Pulmonary artery endothelial cell (primary cell): Measurements from ENCODE around the gene WDR44. TPM values are rescaled to one million over a fixed set of nuclear protein-coding genes. Genes with fewer than 3 reads are reported as not detected.
"Not testable (repeated sequence)": the region's sequence is repeated elsewhere in the genome, so short reads cannot be mapped to it uniquely, and the experiment has no call there.

Experiments
- DNase-seq: peaks from one replicate; pipeline ENCODE4 v3.0.0-alpha.2; 2011; ENCODE audit warnings: low read depth, low spot score
- total RNA-seq: library from RNA; depleted of rRNA; stranded (reverse); fragments of >200 nt; gene quantifications from 2 replicates; pipeline ENCODE4 v1.2.3, GENCODE V29; 2014

Gene WDR44
- total RNA-seq = 11.4 and 13.6 TPM in 2 replicates

- DNase-seq = peak; percentile 69
Observed at GRCh38 chrX:118345464-118346257, at the start of gene WDR44. WDR44 (plus strand) TSS chrX:118346106; CDS start chrX:118346504, 398 bp downstream.

GRCh38 chrX:118305827-118306226, 40.1 kb upstream of the WDR44 start:
- DNase-seq = not testable (repeated sequence)

GRCh38 chrX:118315529-118315928, 30.4 kb upstream of the WDR44 start:
- no peak for DNase-seq

- no peak for DNase-seq
Observed at GRCh38 chrX:118324588-118324987, 21.3 kb upstream of the WDR44 start.

GRCh38 chrX:118325453-118325852, 20.5 kb upstream of the WDR44 start:
- no peak for DNase-seq

- no peak for DNase-seq
Observed at GRCh38 chrX:118329175-118329574, 16.7 kb upstream of the WDR44 start.

- no peak for DNase-seq
Observed at GRCh38 chrX:118337687-118338086, 8.2 kb upstream of the WDR44 start.

- DNase-seq = no peak
Observed at GRCh38 chrX:118338930-118339329, 7.0 kb upstream of the WDR44 start.

- DNase-seq = no peak
Observed at GRCh38 chrX:118345045-118345463, 852 bp upstream of the WDR44 start.

GRCh38 chrX:118346258-118347094, 570 bp downstream of the WDR44 start:
- no peak for DNase-seq

GRCh38 chrX:118347131-118347530, 1.2 kb downstream of the WDR44 start:
- no peak for DNase-seq

GRCh38 chrX:118347736-118348135, 1.8 kb downstream of the WDR44 start:
- DNase-seq = no peak

GRCh38 chrX:118348186-118348810, 2.4 kb downstream of the WDR44 start:
- DNase-seq = no peak

- no peak for DNase-seq
Observed at GRCh38 chrX:118349188-118349587, 3.3 kb downstream of the WDR44 start.

- DNase-seq = no peak
Observed at GRCh38 chrX:118350221-118350620, 4.3 kb downstream of the WDR44 start.

- DNase-seq = no peak
Observed at GRCh38 chrX:118350706-118351105, 4.8 kb downstream of the WDR44 start.

- DNase-seq = no peak
Observed at GRCh38 chrX:118352566-118352965, 6.7 kb downstream of the WDR44 start.

- DNase-seq = no peak
Observed at GRCh38 chrX:118353081-118353850, 7.4 kb downstream of the WDR44 start.

- DNase-seq = no peak
Observed at GRCh38 chrX:118355225-118355920, 9.5 kb downstream of the WDR44 start.

GRCh38 chrX:118356154-118356701, 10.3 kb downstream of the WDR44 start:
- DNase-seq = peak; percentile 59
